HUDEP-2 (cell line): Measurements from ENCODE around the gene FARP1.

Source experiments
- DNase-seq, 76 experiments: peaks; one replicate each; lab custom pipeline; 2025; ENCODE audit not compliant: unreplicated experiment in 76 of 76; lab: John Stamatoyannopoulos, UW

FARP1 gene

GRCh38 chr13:98200211-98200878 is 57.5 kb downstream of the FARP1 start:
- no peak for DNase-seq

- no peak for DNase-seq
These were observed 58.3 kb downstream of the FARP1 start for GRCh38 chr13:98201189-98201588.

GRCh38 chr13:98201984-98202383 is 59.1 kb downstream of the FARP1 start:
- DNase-seq = no peak

GRCh38 chr13:98203646-98204326 is 60.9 kb downstream of the FARP1 start:
- no peak for DNase-seq

GRCh38 chr13:98204546-98204945 is 61.7 kb downstream of the FARP1 start:
- no peak for DNase-seq

GRCh38 chr13:98206946-98207345 is 64.1 kb downstream of the FARP1 start:
- DNase-seq = no peak

- DNase-seq = no peak
These were observed 64.5 kb downstream of the FARP1 start for GRCh38 chr13:98207416-98207815.

- DNase-seq = no peak
These were observed 65.7 kb downstream of the FARP1 start for GRCh38 chr13:98208606-98209005.

GRCh38 chr13:98212763-98213162 is 69.9 kb downstream of the FARP1 start:
- no peak for DNase-seq

GRCh38 chr13:98213354-98213753 is 70.5 kb downstream of the FARP1 start:
- no peak for DNase-seq

GRCh38 chr13:98214008-98214643 is 71.2 kb downstream of the FARP1 start:
- DNase-seq = no peak

- DNase-seq = no peak
These were observed 71.8 kb downstream of the FARP1 start for GRCh38 chr13:98214707-98215106.

GRCh38 chr13:98215508-98215907 is 72.6 kb downstream of the FARP1 start:
- no peak for DNase-seq

GRCh38 chr13:98216135-98216565 is 73.3 kb downstream of the FARP1 start:
- DNase-seq = no peak

GRCh38 chr13:98216711-98217285 is 73.9 kb downstream of the FARP1 start:
- DNase-seq = no peak

GRCh38 chr13:98217597-98217996 is 74.7 kb downstream of the FARP1 start:
- DNase-seq = no peak

GRCh38 chr13:98219685-98220084 is 76.8 kb downstream of the FARP1 start:
- no peak for DNase-seq

GRCh38 chr13:98220271-98220791 is 77.4 kb downstream of the FARP1 start:
- no peak for DNase-seq

- no peak for DNase-seq
These were observed 78.3 kb downstream of the FARP1 start for GRCh38 chr13:98221234-98221633.

- DNase-seq = no peak
These were observed 79.2 kb downstream of the FARP1 start for GRCh38 chr13:98222081-98222554.

GRCh38 chr13:98222816-98223215 is 79.9 kb downstream of the FARP1 start:
- DNase-seq = peak in 75 of 76 experiments; percentile 7 to 90 (median 66)
